DMS53 (cell line): ENCODE results near the gene NEUROG2.

ENCODE experiments used
- DNase-seq: peaks from one replicate; lab custom pipeline; 2025; lab: John Stamatoyannopoulos, UW

NEUROG2 gene

DNA sequence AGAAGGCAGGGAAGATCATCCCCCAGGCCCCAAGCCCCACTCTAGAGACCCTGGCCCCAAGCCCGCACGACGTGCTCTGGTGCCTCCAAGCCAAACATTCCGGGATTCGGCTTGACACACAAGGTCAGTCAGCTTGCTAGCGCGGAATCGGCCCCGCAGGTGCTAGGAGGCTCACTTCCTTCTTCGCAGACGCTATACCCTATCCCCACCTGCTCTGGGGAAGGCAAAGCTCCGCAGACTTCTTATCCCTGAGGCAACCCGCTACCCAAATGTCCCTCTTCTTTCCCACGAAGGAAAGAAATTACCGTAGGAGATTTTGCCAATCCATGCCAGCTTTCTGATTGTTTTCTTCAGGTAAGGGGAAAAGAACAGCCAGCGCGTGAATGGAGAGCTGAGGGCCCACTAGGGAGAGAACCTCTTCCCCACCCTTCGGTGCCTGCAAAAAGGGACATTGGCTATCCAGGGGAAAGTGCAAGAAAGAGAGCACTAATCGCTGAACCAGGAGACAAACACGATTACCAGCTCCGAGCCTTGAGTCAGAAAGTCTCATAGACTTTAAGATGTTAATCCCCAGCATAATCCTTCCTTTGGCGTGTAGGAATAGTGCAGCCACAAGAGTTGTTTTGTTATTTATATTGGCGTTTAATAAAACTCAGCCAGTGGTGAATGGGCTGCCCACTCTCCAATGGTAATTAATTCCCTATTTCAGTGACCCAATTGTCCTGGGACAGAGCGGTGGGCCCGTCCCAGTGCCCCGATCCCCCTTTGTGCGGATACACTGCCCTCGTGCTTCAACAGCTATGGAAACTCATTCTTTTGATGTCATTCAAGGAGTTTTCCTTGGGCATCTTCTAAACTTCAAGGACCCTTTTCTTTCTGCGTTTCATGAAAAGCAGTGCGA, 5.4 kb upstream of the NEUROG2 start:
- DNase-seq = peak; percentile 50

DNA sequence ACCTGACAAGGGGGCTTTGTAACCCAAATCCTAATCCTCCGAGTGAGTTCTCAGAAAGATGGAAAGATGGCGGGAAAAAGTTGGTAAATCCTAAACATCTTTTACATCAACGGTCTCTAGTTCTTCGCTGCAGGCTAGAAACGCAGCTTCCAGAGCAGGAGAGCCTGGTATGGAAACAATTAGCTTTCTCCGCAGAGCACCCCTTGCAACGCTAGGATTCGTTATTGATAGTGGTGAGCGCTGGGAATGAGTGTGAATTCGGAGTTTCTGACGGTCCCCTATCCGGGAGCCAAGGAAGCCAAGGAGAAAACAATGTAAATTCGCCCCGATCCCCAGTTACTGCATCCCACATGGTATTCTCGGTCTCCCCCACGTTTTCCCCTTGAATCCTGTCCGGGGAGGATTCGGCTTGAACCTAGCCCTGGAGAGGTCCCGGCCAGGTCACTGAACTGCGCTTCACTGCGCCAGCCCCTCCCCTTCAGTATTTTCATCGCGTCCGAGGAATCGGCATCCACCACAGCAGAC, 4.7 kb upstream of the NEUROG2 start:
- peak; percentile 45 for DNase-seq

DNA sequence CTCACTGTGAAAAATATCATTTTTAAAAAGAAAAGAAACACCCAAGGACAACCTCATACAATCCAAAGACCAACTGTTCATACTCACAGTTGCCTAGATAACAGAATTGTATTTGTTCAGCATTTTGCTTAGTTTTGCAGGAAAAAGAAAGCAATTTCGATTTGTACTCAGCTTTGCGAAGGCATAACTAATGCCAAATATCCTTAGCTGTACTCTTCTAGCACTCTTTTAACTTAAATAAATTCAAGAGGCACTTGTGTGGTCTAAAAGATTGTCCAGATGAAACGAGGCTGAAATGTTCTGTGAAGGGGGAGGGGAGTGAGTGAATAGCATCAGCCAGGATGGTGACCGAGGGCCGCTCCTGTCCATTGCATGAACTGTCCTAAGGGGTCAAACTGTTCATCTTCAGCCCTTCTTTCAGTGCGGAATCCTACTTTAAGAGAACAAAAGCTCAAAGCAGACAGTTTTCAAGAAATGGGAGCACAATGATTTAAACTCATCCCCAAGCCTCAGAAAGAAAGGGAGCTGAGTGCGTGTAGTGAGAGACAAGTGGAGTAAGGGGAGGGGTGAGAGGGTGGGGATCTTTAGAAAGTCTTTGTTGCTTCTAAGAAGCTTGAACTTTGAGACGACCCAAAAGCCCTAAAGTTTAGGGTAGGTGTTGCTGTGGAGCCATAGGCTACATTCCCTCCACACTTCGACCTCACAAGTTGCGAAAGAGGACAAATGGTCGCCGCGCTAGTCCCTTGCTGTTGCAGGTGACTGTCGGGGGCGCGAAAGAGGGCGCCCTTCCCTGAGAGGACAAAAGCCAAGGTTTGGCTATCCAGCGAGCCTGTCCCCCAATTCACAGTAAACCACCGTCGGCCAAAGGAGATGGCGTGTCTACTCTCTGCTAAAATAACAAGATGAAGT, 4.0 kb upstream of the NEUROG2 start:
- DNase-seq = peak; percentile 27

DNA sequence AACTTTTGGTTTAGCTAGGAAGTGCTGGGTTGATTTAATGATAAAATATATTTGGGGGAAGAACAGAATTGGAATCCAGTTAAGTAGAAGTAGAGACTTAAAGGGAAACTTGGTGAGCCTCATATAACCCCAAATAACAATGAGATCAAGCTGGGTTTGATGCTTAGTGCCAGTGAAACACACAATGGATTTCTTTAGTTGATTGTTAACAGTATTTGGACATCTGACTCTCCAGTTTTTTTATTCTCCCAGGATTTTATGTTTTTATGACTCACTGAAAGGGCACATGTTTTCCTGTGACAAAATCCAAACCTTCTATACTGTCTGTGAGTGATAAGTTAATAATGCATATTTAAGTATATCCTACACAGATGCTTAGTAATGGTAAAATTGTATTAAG, 2.7 kb upstream of the NEUROG2 start:
- DNase-seq = no peak

DNA sequence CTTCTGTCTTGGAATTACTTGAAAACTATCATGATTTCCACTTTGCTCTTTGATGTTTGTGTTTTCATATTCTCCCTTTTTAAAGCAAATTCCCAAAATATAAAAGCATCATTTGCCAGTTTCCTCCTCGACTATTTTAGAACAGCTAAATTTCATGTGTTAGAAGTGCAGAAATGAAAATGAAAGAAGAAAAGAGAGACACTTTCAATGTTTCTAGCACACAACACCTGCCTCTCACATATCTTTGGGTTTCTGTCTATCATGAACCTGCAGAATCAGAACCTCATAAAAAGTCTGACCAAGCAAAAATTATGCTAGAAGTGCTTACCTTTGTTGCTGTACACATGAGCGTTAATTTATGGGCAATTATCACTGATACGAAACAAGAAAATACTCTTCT, 1.9 kb upstream of the NEUROG2 start:
- DNase-seq = no peak

DNA sequence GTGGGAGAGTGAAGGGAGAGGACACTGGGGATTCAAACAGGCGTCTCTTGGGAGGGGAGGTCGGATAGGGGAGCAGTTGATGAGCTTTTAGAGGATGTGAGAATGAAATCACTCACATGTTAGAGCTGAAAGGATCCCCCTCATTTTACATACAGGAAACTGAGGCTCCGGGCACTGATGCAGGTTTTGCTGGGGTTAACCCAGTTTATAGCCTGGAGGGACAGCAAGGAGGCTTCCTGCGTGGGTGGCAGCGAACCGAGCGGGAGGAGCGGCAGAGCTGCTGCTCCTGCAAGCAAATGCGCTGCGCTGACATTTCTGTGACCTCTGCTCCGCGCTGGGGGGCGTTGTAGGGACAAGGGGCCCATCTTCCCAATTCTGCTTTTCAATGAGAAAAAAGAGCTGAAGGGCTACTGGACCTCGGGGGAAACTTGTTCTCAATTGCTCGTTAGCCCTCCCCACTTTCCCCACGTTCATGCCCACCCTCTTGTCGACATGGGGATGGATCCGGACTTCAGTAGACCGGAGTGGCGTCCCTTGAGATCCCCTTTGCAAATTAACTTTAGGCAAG, 1.2 kb upstream of the NEUROG2 start:
- DNase-seq = peak; percentile 32

DNA sequence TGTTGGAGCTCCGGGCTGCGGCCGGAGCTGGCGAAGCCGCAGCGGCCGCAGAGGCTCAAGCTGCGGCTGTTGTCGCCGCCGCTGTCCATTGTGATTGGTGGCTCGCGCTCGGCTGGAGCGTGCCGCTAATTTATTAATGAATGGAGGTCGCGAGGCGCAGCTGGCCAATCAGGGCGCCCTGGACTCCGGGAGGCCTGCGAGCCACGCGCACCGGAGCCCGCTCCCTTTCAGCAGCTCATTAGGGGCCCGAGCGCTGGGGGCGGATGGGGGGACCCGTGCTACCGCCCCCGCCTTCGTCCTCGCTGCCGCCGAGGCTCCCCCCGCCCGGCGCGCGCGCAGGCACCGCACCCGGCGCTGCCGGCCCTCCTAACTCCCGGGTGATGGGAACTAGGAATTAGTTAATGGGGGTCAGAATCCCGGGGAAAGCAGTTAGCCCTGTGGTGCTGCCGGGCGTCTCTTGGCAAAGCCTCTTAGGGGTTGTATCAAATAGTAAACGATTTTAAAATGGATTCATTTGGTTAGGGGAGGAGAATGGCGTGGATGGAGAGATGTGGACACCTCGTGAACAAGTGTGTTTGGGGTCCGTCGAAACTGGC, 589 bp upstream of the NEUROG2 start:
- peak; percentile 63 for DNase-seq

DNA sequence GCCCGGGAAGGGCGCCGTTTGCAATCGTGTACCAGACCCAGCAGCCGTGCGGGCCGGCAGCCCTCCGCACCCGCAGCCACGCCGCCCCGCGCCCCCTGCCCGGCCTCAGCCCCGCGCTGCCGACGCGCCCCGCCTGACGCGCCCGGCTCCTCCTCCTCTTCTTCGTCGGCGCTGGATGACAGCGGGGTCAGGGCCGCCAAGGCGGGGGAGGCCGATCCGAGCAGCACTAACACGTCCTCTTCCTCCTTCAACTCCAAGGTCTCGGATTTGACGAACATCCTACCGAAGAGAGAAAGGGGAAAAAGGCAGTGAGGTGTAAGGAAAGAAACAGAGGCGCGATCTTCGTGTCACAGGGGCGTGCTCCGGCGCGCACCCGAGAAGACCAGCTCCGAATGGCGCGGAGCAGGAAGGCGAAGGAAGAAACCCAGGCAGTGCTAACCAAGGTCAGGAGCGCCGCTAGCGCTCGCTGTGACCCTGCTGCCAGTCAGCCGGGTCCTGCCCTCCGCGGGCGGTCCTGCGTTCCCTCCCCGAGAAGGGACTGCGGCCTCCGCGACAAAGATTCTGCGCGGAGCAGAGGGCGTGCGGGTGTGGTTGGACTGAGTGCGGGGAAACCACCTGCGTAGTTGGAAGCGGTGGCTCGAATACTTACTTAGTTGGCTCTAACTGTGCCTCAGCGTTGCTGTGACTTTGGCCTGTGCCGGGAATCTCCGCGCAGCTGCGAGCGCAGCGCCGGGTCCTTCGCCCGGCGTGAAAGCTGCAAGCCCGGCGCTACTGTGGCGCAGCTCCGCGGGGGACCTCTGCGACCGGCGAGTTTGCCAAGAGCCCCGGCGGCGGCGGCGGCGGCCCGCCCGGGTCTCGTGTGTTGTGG, 548 bp downstream of the NEUROG2 start:
- DNase-seq = peak; percentile 69

DNA sequence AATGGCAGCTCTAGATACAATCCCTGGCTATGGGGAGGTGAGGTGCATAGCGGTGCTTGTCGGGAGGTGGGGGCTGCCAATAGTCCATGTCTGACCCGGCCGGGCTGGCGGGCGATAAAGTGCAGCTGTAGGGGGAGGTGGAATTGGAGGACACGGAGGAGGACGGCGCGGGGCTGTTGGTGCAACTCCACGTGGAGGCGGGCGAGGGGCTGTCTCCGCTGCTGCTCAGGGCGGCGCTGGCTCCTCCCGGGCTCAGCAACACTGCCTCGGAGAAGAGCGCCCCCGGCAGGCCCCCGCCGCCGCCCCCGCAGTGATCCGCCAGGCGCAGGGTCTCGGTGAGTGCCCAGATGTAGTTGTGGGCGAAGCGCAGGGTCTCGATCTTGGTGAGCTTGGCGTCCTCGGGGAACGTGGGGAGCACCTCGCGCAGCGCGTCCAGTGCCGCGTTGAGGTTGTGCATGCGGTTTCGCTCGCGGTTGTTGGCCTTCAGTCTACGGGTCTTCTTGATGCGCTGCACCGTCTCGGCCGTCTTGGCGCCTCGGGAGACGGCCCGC, 1.3 kb downstream of the NEUROG2 start:
- peak; percentile 55 for DNase-seq

DNA sequence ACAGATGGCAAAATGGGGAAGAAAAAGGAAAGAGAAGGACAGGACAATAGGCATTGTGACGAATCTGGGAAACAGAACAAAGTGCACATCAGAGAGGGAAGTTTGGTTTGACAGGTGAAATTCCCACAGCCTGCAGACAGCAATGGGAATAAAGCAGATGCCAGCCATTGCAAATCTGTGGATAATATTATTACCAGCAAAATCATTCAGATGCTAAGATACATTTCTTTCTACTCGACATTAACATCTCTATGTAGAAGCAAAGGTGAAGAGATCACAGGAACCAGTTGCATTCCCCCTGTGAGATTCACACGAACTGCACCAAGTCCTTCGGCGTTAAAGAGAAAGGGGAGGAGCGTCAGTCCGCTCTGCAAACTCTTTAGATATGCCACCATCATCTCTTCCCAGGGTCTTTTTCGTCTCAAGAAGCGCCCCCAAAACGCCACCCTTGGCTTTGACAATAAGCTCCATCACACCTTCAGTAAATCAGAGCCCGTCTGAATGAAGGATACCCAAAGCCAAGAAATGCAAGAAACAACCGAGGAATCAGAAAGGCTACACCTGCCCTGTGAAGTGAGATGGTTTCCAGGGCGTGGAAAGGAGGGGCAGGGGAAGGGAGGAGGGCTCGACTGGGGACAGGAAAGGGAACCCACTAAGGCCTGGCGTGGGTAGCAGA, 1.9 kb downstream of the NEUROG2 start:
- DNase-seq = peak; percentile 29

DNA sequence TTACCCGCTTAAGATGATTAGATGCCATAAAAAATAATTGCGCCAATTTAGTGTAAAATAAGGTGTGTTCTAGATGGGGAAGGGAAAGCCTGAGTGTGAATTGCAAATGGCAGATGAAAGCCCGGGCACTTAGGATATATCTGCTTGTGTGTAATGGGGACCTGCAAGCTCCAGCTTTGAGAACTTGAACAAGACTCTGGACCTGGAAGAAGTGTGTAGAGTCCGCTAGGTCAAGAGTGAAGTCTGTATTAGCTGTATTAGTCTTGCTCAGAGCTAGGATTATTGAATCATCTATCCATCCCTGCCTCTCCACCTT, 4.2 kb downstream of the NEUROG2 start:
- DNase-seq = no peak

DNA sequence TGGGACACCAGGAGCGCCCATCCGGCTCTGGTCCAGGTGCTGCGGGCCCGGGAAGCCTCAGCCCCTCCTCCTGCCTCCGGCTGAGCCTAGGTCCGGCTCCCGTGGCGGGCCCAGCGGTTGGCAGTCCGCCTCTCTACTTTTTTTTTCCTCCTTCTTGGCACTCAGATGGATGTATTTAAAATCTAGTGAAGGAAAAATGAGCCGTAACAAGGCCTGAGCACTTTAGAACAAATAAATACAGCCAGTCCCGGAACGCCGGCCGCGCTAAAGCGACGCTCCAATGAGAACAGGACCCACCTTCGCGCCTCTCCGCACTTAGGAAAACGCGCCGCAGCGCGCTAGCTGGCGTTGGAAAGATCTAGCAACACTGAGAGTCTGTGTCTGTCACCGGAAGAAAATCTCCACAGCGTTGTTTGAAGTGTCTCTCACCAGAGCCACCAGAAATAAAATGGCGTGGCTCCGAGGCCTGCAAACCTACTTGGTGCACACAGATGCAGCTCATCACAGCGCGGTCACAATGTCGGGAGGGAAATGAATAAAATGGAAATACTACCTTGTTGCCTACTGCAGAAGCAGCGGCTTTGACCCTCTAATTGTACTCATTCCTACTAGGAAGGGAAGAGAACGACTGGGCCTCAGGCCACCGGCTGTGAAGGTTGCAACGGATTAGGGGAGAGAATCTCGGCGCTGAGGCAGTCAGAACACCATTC, 4.7 kb downstream of the NEUROG2 start:
- no peak for DNase-seq

DNA sequence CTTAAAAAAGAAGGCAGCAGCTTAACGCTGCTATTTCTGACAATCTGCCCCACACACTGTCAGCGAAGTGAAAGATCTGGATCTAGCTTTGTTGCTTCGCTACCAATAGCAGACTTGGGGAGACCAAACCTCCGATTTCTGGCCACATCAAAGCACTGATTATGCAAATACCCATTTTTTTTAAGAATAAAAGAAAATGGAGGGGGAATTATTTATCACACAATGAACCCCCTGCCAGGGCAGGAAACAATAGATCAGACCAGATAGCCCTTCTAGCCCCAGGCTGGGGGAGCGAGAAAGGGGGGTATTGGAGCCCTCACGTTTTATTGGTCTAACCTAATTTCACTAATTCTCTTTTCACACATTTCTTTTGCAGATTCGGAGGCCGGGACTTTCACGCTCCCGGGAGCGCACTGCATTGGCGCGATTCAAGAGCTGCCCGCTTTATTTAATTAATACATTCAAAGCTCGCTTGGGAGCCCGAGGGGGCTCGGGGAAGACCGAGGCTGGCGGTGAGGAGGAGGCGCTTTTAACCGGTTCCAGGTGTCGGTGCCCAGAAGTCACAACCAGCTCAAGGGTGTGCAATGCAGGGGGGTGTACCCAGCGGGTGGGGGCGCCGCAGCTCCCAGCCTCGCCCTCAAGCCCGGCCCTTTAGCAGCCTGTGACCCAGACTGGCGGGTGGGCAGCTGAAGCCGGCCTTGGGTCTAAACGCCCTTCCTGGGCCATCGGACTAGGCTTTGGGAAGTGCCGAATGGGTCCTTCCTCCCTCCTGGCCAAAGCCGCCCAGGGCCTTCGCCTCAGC, 5.5 kb downstream of the NEUROG2 start:
- peak; percentile 23 for DNase-seq

DNA sequence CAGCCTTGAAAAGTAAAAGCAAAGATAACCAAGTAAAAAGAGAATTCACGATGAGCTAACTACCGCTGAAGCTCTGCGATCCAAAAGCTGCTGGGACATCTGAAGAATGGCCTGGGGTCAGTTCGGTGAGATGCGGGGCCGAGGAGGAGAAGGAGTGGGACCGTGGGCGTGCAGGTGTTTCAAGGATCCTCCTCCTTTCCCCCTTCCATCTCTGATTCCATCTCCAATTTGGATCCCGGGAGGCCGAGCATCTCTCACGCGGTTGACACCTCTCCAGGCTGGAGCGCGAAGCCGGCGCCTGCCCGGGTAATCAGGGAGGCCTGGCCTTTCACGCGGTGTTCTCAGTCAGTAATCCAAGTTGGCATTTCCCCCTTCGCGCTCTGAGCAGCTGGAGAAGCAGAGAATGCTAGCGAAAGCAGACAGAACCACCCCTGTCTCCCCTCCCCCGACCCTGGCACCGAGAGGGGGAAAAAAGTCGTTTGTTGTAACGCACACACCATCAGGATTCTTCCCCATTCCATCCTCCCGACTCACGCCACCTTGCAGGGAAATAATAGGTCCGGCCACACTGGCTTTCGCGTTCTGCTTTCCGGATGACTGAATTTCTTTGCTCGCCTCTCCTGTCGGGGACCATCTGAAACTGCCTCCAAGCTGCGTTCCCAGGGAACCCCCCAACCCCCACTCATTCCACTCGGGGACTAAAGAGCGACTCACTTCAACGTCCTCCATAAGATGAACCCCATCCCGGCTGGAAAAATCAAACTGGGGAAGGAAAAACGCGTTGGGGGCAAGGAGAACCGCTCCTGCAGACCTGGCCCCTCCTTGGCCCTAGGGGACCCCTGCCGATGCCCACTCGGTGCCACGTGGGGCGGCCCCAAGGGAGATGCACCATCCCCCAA, 6.5 kb downstream of the NEUROG2 start:
- peak; percentile 48 for DNase-seq

DNA sequence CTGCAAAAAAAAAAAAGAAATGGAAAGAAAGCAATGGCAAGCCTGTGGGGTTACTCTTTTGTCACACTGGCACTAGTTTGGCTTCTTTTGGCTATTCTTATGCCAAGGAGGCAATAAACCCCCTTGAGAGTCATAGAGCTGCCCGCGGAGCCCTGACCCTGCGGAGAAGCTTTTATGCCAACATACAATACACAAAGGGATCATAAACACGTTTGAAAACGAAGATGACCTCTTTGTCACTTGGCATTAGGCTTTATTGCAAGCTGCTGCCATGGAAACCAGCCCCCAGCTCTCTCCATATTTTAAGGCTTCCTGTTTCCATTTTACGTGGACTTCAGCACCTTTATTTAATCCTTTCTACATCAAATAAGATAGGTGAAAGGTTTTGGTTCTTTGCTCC, 7.6 kb downstream of the NEUROG2 start:
- peak; percentile 2 for DNase-seq

DNA sequence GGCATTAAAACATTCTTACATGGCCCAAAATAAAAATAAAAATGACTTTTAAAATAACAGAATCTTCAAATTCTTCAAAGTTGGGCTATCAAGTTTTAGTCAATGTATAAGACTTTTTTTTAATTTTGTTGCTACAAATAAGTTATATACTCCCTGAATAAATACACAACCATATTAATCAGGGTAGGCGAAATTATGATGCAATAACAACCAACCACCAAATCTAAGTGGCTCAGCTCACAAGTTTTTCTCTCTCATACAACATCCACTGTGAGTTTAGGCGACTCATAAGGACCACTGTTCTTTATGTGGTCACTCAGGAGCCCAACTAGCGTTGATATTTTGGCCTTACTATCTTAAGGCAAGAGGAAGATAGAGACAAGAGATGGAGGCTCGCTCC, 11.2 kb downstream of the NEUROG2 start:
- no peak for DNase-seq

DNA sequence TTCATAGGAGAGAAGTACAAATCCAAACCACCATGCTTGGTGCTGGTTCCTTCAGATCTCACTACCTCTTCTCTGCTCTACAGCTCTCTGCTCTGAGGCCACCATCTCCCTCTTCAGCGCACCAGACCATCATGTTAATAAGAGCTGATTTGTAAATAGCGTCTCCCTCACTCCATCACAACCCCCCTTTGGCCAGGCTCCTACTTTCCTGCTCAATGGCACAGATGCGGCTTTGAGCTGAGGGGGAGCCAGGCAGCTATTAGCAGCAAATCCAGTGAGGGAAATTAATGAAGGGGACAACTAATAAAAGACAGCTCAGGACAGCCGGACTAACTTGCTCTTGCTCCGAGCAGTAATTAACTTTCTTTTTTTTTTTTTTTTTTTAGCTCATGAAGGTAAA, 13.1 kb downstream of the NEUROG2 start:
- DNase-seq = no peak

DNA sequence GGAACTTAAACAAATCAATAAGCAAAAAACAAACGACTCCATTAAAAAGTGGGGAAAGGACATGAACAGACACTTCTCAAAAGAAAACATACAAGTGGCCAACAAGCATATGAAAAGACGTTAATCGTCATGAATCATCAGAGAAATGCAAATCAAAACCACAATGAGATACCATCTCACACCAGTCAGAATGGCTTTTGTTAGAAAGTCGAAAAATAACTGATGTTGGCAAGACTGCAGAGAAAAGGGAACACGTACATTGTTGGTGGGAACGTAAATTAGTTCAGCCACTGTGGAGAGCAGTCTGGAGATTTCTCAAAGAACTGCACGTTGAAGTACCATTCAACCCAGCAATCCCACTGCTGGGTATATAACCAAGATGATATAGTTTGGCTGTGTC, 23.7 kb downstream of the NEUROG2 start:
- no peak for DNase-seq
